CD4-positive, alpha-beta T cell treated with Interleukin-1 beta for 1 hour (primary cell): ENCODE measurements around the gene ARPP21.
"Not testable (repeated sequence)": the region's sequence is repeated elsewhere in the genome, so short reads cannot be mapped to it uniquely, and the experiment has no call there.

Experiments used
- DNase-seq, 2 donors: peaks; one replicate each; pipeline ENCODE4 v3.0.0-alpha.2; 2020 to 2022

ARPP21 gene

GRCh38 chr3:35639254-35640186 is at the start of gene ARPP21:
Gene ARPP21, plus strand, starts transcription at chr3:35639525. Its CDS starts 42,227 bp downstream, at chr3:35681752.
- peak in 1 of 2 donors; percentile 1 for DNase-seq

- no peak for DNase-seq
Measured at GRCh38 chr3:35592589-35593295, 46.6 kb upstream of the ARPP21 start.

- no peak for DNase-seq
Measured at GRCh38 chr3:35594739-35595138, 44.6 kb upstream of the ARPP21 start.

GRCh38 chr3:35596335-35596995 is 42.9 kb upstream of the ARPP21 start:
- DNase-seq, result no peak

- no peak for DNase-seq
Measured at GRCh38 chr3:35597490-35597889, 41.8 kb upstream of the ARPP21 start.

- DNase-seq, result no peak
Measured at GRCh38 chr3:35598804-35599203, 40.5 kb upstream of the ARPP21 start.

GRCh38 chr3:35601959-35602358 is 37.4 kb upstream of the ARPP21 start:
- DNase-seq, result no peak

GRCh38 chr3:35602395-35602936 is 36.9 kb upstream of the ARPP21 start:
- no peak for DNase-seq

- DNase-seq, result no peak
Measured at GRCh38 chr3:35616346-35616745, 23.0 kb upstream of the ARPP21 start.

- DNase-seq, result no peak
Measured at GRCh38 chr3:35617370-35617769, 22.0 kb upstream of the ARPP21 start.

- DNase-seq, result not testable (repeated sequence)
Measured at GRCh38 chr3:35620238-35620637, 19.1 kb upstream of the ARPP21 start.

- no peak for DNase-seq
Measured at GRCh38 chr3:35624698-35625097, 14.6 kb upstream of the ARPP21 start.

GRCh38 chr3:35633332-35634124 is 5.8 kb upstream of the ARPP21 start:
- no peak for DNase-seq

- DNase-seq, result no peak
Measured at GRCh38 chr3:35635407-35635806, 3.9 kb upstream of the ARPP21 start.

- DNase-seq, result no peak
Measured at GRCh38 chr3:35635926-35636683, 3.2 kb upstream of the ARPP21 start.

GRCh38 chr3:35638251-35638979 is 910 bp upstream of the ARPP21 start:
- DNase-seq, result no peak

- DNase-seq, result no peak
Measured at GRCh38 chr3:35638980-35639253, 408 bp upstream of the ARPP21 start.

- DNase-seq, result no peak
Measured at GRCh38 chr3:35640190-35641165, 1.2 kb downstream of the ARPP21 start.

- DNase-seq, result no peak
Measured at GRCh38 chr3:35641331-35641730, 2.0 kb downstream of the ARPP21 start.
